Aortic smooth muscle cell (primary cell): Measurements from ENCODE around the gene VASN. TPM values are rescaled to one million over a fixed set of nuclear protein-coding genes. Genes with fewer than 3 reads are reported as not detected.

Experiments used
- total RNA-seq: library from RNA; depleted of rRNA; stranded (reverse); fragments of >200 nt; gene quantifications from 2 replicates; pipeline ENCODE4 v1.2.3, GENCODE V29; 2014

The VASN gene
- 88.0 and 101 TPM in 2 replicates for total RNA-seq

DNA sequence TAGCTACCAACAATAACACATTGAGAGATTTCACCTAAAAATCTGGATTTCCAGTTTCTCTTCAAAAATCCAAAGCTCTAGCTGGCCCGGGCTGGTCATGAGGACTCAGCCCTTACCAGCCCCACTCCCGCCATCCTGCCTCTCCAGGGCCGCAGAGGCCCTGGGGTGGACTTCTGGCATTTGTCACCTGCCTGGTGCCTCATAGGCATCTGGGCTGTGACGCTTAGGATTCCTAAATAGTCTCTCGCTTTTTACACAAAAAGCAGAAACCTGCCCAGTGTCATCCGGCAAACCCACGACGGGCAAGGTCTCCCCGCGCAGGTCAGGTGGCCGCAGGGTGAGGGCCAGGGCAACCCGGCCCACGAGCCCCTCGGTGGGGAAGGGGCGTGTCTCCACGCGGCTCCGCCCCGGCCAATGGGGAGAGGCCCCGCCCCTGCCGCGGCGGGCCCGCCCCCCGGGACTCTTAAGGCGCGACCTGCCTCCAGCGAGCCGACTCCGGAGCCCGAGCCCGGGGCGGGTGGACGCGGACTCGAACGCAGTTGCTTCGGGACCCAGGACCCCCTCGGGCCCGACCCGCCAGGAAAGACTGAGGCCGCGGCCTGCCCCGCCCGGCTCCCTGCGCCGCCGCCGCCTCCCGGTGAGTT, at the start of gene VASN:
Gene VASN (plus strand): TSS at position 492 of the 644 bp plus-strand sequence. CDS start 9,030 bp downstream, outside the sequence.

DNA sequence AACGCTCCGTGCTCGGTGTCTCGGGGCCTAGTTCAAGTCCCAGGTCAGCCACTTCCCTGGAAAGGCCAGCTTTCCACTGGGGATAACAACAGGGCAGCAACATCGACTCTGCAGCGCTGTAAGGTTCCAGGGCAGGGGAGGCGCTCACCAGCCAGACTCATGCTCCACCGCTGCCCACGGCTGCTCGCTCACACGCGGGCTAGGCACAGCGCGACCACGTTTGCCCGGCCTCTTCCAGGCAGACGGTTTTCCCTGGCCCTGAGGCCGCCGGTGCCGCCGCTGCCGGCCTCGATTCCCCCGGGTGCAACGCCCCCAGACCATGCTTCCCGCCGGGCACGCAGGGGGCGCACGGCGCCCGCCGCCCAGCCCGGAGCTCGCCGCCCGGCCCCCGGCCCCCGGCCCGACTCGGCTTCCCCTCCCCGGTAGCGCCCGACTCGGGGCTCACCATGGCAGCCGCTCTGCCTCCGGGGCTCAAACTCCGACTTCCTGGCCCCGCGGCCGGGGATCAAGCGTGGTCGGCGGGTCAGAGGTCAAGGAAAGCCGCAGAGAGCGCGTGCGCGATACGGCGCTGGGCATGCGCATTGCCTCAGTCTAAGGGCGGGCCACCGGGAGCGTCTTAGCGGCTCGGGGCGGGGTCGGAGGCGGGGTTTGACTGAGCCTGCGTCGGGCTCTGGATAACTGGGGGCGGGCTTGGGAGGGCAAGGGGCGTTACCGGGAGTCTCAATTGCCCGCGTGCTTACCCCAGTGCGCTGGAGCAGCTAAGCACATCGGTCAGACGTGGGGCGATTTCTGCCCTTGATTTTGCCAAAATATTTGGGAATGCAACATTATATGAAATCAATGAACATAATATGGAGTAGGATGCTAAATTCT, 20.6 kb upstream of the VASN start, which contains the start of gene PAM16:
Gene PAM16 (minus strand): TSS at position 535 of the 873 bp plus-strand sequence. CDS start 87 bp downstream, at position 448.

DNA sequence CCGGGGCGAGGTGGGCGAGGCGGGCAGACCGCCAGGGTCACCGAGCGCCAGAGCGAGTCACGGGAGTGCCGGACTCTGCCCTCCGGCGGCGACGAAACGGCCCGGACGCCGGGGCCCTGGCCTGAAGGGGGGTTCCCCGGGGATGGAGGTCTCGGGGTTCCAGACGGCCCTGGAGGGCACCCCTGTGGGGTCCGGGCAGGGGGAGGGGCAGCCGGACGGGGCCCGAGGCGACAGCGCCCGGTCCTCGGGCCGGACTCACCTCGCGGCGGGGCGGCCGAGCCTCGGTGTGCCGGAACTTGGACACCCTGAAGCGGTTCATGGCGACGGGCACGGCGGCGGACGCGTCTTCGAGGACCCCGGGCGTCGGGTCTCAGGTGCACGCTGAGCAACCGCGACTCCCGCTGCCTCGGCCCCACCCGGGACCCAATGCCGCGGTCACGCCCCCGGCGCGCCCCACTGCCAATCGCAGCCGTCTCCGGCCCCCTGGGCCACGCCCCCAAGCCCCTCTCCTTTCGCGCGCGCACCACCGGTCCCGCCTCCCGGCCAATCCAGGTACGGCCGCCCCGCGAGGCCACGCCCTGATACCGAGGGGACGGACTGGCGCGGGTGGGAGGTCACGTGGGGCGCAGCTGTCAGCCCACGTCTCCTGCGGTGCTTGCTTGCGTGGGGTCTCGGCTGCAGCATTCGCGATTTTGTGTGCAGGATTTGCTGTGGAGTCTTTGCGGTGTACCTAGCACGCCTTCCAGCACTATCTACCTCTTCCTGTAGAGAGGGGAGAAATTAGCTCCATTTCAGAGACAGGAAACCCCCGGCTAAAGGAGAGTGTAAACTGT, 44.8 kb downstream of the VASN start, which contains the start of gene CORO7:
Gene CORO7 (minus strand): TSS at position 397 of the 833 bp plus-strand sequence. CDS start 78 bp downstream, at position 319.

DNA sequence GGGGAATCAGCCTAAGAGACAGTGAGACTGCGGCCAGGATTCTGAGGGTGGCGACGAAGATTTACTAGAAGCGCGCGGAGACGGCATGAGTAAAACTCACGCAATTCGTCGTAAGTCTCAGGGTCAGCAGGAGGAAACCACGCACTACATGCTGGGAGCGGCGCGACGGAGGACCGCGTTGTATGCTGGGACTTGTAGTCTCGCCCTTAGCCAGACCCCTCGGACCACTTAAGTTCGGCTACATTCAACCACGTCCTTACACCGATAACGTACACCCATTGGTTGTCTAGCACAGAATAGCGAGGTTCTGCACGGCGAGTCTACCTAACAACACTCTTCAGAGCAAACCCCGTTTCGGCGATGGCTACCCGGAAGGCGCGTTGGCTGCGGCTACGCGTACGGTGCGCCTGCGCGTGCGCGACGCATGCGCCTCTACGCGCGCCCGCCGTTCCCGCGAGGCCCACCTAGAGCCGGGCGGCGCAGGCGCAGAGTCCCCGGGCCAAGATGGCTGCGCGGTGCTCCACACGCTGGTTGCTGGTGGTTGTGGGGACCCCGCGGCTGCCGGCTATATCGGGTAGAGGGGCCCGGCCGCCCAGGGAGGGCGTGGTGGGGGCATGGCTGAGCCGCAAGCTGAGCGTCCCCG, 53.9 kb downstream of the VASN start, which contains the start of gene DNAJA3:
Gene DNAJA3 (plus strand): TSS at position 491 of the 643 bp plus-strand sequence. CDS start 14 bp downstream, at position 505.

Other genes with a start within 250 kb of the VASN start
- gene SRL, start 129.8 kb upstream of the VASN start, total RNA-seq, result under 0.01 TPM in 1 of 2 replicates, not detected in the other
- gene TFAP4, start 98.8 kb upstream of the VASN start, total RNA-seq, result 3.7 and 5.7 TPM in 2 replicates
- gene GLIS2, start 55.8 kb upstream of the VASN start, total RNA-seq, result 2.6 and 4.1 TPM in 2 replicates
- gene PAM16, start 20.5 kb upstream of the VASN start, total RNA-seq, result 11.9 and 24.0 TPM in 2 replicates
- gene CORO7, start 44.7 kb downstream of the VASN start, total RNA-seq, result 10.2 and 14.7 TPM in 2 replicates
- 36.3 and 46.6 TPM in 2 replicates for gene DNAJA3, start 54.0 kb downstream of the VASN start, total RNA-seq
- 58.3 and 68.8 TPM in 2 replicates for gene NMRAL1, start 102.8 kb downstream of the VASN start, total RNA-seq
- 70.1 and 71.5 TPM in 2 replicates for gene HMOX2, start 104.5 kb downstream of the VASN start, total RNA-seq
- gene CDIP1, start 166.9 kb downstream of the VASN start, total RNA-seq, result 4.4 and 5.5 TPM in 2 replicates
- gene C16orf96, start 184.5 kb downstream of the VASN start, total RNA-seq, result not detected in 2 replicates
- 3.2 TPM in 2 replicates for gene UBALD1, start 243.0 kb downstream of the VASN start, total RNA-seq